ENCODE results near the gene FBN1. TPM values are rescaled to one million over a fixed set of nuclear protein-coding genes. Genes with fewer than 3 reads are reported as not detected.
A peak's percentile ranks its signal among the peaks of the same experiment; 100 is the strongest.

FBN1 gene
- total and polyA plus RNA-seq, 2 of the 13 experiments (the other 11 are each of a cell fraction or from before 2014, with no cell fraction given): 1.5 to 3.0 TPM

DNA sequence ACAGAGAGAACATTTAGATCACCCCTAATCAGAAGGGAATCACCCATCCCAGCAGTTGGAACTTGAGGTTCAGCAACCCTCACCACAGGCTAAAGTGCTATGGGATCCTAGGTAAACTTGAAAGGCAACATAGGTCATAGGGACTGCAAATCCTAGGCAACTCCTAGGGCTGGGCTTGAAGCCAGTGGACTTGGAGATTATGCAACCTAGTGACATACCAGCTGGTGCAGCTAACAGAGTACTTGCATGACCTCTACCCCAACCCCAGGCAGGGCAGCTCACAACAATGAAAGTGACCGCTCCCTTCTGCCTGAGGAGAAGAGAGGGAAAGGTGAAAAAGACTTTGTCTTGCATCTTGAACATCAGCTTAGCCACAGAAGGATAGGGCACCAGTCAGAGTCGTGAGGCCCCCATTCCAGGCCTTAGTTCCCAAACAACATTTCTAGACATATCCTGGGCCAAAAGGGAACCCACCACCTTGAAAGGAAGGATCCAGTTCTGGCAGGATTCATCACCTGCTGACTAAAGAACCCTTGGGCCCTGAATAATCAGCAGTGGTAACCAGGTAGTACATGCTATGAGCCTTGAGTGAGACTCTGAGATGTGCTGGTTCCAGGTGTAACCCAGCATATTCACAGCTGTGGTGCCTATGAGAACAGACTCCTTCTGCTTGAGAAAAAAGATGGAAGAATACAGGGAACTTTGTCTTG is 37.6 kb upstream of the FBN1 start:
- no peaks in the 10 kb centered on the region for H4K20me1 ChIP-seq (ENCODE audit: insufficient read depth, low read length)
- H3K27me3 ChIP-seq (ENCODE audit: control insufficient read depth in 1 of 2, insufficient read depth in 2 of 2, low read length in 2 of 2): no peaks in the 10 kb centered on the region
- no peak overlapping the region for H2AFZ ChIP-seq (ENCODE audit: low read length)
- no TSS peak for BruUV-seq (replicated peaks)
- no peak for FAIRE-seq
- peak; percentile 55 for DNase-seq (ENCODE audit: low spot score)
- peaks cover 11% of the 10 kb centered on the region; the same call in 1 of the 2 replicates for H3K4me1 ChIP-seq (ENCODE audit: insufficient read depth, low read length)
- H3K9me3 ChIP-seq (ENCODE audit: low read length): no peaks in the 10 kb centered on the region
- CTCF ChIA-PET (ENCODE audit: low intra/inter-chr PET ratio, low total read pairs): no interaction called here
- H3K27ac ChIP-seq (ENCODE audit: extremely low read length, insufficient read depth, low read length): no peak overlapping the region
- H3K9ac ChIP-seq (ENCODE audit: insufficient read depth, low read depth, low read length): no peak overlapping the region
- no peaks in the 10 kb centered on the region for H3K36me3 ChIP-seq (replicated peaks in 1 of 2; ENCODE audit: control insufficient read depth in 1 of 2, insufficient read depth in 2 of 2, low read length in 2 of 2)
- no peak overlapping the region for H3K4me3 ChIP-seq (replicated peaks in 1 of 3; ENCODE audit: insufficient read depth in 1 of 3, low read depth in 2 of 3, low read length in 3 of 3)
- in situ Hi-C loops (cut with HindIII; ENCODE audit: extremely low pct_ligation_motif_present, low pct_unique_long_range_greater_than_20kb) (no loop called here), intact Hi-C loops (cut with micrococcal nuclease; ENCODE audit: unreplicated experiment) (no loop called here)
- H3K4me2 ChIP-seq (ENCODE audit: low read depth, low read length): no peak overlapping the region
- ATAC-seq: peak; percentile 95
- 10% methylated on average over 2 of the region's 2 CpGs for WGBS (ENCODE audit: low lambda C conversion rate)
- POLR2A ChIA-PET: no interaction called here
- H3K79me2 ChIP-seq (ENCODE audit: insufficient read depth, low read length): no peaks in the 10 kb centered on the region
- TF ChIP-seq PRPF4 (IDR thresholded peaks at IDR 0.05; ENCODE audit: low read depth, low read length, poor library complexity, severe bottlenecking): no peak
- TF ChIP-seq SNAI1 (CRISPR knock-in tag; IDR thresholded peaks at IDR 0.05; ENCODE audit: borderline replicate concordance): no peak
- no peak for TF ChIP-seq PAF1 (CRISPR knock-in tag; IDR thresholded peaks at IDR 0.05)
- peak; percentile 79 for TF ChIP-seq TEAD3 (CRISPR knock-in tag; optimal IDR thresholded peaks at IDR 0.05; ENCODE audit: borderline replicate concordance)
- 0 out of 2 replicates have a peak, but pooled peaks have one; percentile 14 for TF ChIP-seq ZNF12 (CRISPR knock-in tag; IDR thresholded peaks at IDR 0.05)
- TF ChIP-seq TOE1 (CRISPR knock-in tag; IDR thresholded peaks at IDR 0.05): no peak
- TF ChIP-seq ZNF792 (CRISPR knock-in tag; IDR thresholded peaks at IDR 0.05): peak; percentile 93; the same call in 1 of the 2 replicates
- TF ChIP-seq GMEB2 (CRISPR knock-in tag; IDR thresholded peaks at IDR 0.05; ENCODE audit: low read depth): no peak
- no peak for TF ChIP-seq POLR2G (IDR thresholded peaks at IDR 0.05; ENCODE audit: low read depth, low read length)
- TF ChIP-seq ZFP41 (CRISPR knock-in tag; IDR thresholded peaks at IDR 0.05; ENCODE audit: borderline replicate concordance): no peak
- no peak for TF ChIP-seq ZNF136 (CRISPR knock-in tag; IDR thresholded peaks at IDR 0.05; ENCODE audit: low read depth)
- TF ChIP-seq YY1 (IDR thresholded peaks at IDR 0.05; ENCODE audit: insufficient read depth, insufficient replicate concordance, low read depth, low read length): no peak
- peak; percentile 40; the same call in 1 of the 2 replicates for TF ChIP-seq HMG20A (CRISPR knock-in tag; IDR thresholded peaks at IDR 0.05; ENCODE audit: borderline replicate concordance)
- no peak for TF ChIP-seq MNT (IDR thresholded peaks at IDR 0.05)
- no peak for TF ChIP-seq ZNF292 (CRISPR knock-in tag; IDR thresholded peaks at IDR 0.05; ENCODE audit: borderline replicate concordance, low read depth)
- no peak for TF ChIP-seq SIX1 (CRISPR knock-in tag; IDR thresholded peaks at IDR 0.05; ENCODE audit: borderline replicate concordance)
- 0 out of 2 replicates have a peak, but pooled peaks have one; percentile 41 for TF ChIP-seq ZNF580 (CRISPR knock-in tag; IDR thresholded peaks at IDR 0.05; ENCODE audit: borderline replicate concordance, low read depth)
- no peak for TF ChIP-seq JUND (CRISPR knock-in tag; IDR thresholded peaks at IDR 0.05)
- TF ChIP-seq HNF4A (CRISPR knock-in tag; IDR thresholded peaks at IDR 0.05): peak; percentile 35
